Limb (tissue), 2 donors: ENCODE data around the gene PRMT6.
"Not testable (repeated sequence)": the region's sequence is repeated elsewhere in the genome, so short reads cannot be mapped to it uniquely, and the experiment has no call there.

ENCODE experiments used
- DNase-seq, 2 donors: peaks; one replicate each; pipeline ENCODE4 v3.0.0-alpha.2; 2016; ENCODE audit errors: extremely low spot score in 2 of 2

The PRMT6 gene

DNA sequence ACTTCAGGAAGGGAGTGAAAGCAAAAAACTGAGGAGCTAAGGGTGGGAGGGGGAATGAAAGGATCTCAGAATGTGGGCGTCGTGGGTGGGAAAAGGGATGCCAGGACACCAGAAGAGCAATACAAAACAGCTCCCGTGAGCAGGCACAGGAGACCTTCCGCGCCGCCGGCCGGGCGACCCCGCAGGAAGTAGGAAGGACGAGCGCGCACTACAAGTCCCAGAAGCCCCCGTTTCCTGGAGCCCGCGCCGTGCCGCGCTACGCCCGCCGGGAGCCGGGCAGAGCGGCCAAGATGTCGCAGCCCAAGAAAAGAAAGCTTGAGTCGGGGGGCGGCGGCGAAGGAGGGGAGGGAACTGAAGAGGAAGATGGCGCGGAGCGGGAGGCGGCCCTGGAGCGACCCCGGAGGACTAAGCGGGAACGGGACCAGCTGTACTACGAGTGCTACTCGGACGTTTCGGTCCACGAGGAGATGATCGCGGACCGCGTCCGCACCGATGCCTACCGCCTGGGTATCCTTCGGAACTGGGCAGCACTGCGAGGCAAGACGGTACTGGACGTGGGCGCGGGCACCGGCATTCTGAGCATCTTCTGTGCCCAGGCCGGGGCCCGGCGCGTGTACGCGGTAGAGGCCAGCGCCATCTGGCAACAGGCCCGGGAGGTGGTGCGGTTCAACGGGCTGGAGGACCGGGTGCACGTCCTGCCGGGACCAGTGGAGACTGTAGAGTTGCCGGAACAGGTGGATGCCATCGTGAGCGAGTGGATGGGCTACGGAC lies at the start of gene PRMT6:
PRMT6 (plus strand) TSS at position 249 of the 771 bp plus-strand sequence; CDS start at position 291, 42 bp downstream.
- peak; percentile 92 to 93 for DNase-seq

DNA sequence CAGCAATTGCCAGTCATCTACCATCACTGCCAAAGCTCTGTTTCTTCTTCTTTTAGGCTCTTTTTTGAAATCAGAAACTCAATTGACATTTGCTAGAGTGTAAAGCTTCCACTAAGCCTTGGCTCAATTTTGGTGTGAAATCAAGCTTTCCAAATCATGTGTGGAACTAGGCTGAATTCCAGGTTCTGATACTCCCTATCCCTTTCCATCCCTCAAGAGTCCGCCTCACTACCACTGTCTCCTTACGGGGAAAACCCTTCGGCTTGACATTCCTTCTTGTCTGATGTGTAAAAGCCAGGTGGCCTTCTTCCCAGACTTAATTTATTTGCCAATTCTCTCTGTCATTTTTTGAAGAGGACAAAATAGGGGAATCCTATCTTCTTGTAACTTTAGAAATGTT lies 47.2 kb upstream of the PRMT6 start:
- peak in 1 of 2 donors; percentile 21 for DNase-seq

DNA sequence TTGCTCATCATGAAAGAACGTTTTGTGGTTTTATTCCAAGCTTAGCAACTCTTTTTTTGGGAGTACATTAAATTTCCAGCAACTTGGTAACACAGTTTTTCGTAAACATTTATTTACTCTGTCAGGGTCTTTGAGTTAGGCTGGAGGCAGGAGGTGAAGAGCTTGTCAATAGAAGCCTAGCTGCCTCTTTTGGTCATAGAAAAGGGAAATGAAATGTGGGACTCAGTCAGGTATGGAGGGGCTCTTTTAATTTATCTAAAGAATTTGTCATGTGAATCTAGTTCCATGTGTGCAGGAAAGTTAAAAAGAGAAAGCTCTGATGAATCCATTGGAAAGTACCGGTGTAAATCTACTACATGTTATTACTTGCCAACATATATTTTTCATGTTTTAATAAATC lies 45.9 kb upstream of the PRMT6 start:
- no peak for DNase-seq

- no peak for DNase-seq
Observed at GRCh38 chr1:107016376-107016978, 40.0 kb upstream of the PRMT6 start.

GRCh38 chr1:107018445-107018844 lies 38.0 kb upstream of the PRMT6 start:
- no peak for DNase-seq

DNA sequence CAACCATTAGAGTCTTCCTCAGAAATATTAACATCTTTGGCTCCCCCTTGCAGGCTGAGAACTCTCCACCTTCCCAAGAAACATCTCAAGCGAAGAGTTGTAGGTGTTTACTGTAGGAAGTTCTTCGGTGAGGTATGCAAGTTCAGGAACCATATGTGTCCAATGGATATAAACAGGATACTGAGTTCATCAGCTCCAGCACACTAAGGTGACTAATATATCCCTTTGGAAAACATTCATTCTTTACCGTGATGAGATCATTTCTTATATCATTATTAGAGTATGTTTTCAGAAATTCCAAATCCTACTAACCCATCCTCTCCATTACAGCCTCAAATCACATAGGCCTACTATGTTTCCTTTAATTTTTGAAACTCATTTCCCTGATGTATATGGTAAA lies 37.3 kb upstream of the PRMT6 start:
- DNase-seq: no peak

- DNase-seq: not testable (repeated sequence)
Observed at GRCh38 chr1:107038874-107039273, 17.6 kb upstream of the PRMT6 start.

GRCh38 chr1:107044310-107045220 lies 11.9 kb upstream of the PRMT6 start:
- DNase-seq: not testable (repeated sequence)

GRCh38 chr1:107047602-107048001 lies 8.9 kb upstream of the PRMT6 start:
- no peak for DNase-seq

GRCh38 chr1:107048241-107048640 lies 8.2 kb upstream of the PRMT6 start:
- no peak for DNase-seq

- no peak for DNase-seq
Observed at GRCh38 chr1:107051266-107051665, 5.2 kb upstream of the PRMT6 start.

DNA sequence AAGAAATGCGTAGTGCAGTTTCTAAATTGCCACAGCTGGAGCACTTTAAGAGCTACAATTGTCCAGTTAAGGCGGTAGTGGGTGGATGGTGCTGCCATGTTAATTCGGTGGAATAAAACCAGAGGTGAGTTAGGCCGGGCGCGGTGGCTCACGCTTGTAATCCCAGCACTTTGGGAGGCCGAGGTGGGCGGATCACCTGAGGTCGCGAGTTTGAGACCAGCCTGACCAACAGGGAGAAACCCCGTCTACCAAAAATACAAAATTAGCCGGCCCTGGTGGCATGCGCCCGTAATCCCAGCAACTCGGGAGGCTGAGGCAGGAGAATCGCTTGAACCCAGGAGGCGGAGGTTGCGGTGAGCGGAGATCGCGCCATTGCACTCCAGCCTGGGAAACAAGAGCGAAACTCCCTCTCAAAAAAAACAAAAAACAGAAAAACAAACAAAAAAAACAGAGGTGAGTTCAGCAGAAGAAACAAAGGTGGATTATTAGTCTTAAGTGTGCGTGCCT lies 502 bp upstream of the PRMT6 start:
- DNase-seq: peak in 1 of 2 donors; percentile 29

GRCh38 chr1:107057197-107058133 lies 991 bp downstream of the PRMT6 start:
- peak; percentile 63 to 82 for DNase-seq

GRCh38 chr1:107058245-107059032 lies 2.0 kb downstream of the PRMT6 start:
- DNase-seq: no peak

DNA sequence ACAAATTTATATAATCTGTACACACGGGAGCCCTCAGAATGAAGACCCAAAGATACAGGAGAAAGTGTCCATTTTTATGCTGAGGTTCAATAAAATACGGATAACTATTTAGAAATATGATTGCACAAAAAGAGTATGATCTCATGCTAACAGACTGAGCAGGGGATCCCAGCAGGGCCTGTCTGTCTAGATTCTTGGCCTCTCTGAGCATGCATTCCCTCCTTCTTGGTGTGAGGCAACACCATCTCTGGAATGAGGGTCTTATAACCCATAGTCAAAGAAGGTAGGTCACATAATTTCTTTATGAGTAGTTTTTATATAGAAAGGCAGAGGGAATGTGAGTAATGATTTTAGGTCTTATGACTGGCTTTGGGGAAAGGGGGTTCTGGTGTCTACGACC lies 5.4 kb downstream of the PRMT6 start:
- DNase-seq: no peak

DNA sequence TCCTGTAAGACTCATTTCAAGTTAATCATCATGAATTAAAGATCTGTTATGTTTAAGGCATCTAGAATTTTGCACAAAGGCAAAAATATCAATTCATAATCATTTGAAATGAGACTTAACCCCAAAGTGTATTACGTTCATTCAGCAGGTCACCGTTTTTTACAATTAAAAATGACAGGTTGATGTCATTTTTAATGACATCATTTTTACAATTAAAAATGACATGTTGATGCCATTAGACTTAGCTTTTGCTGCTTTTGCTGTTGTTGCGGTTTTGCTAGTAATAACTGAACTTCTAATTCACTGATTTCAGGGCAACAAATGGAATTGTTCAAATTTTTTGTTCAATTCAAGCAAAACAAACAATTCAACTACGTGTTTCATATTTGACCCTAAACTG lies 17.0 kb downstream of the PRMT6 start:
- DNase-seq: no peak

- DNase-seq: no peak
Observed at GRCh38 chr1:107076841-107077240, 20.4 kb downstream of the PRMT6 start.

- no peak for DNase-seq
Observed at GRCh38 chr1:107079249-107079648, 22.8 kb downstream of the PRMT6 start.

GRCh38 chr1:107081102-107081501 lies 24.6 kb downstream of the PRMT6 start:
- DNase-seq: no peak

- DNase-seq: no peak
Observed at GRCh38 chr1:107091418-107091817, 34.9 kb downstream of the PRMT6 start.
